Kidney capillary endothelial cell (primary cell): ENCODE data around the gene TUT1.
"Not testable (repeated sequence)": the region's sequence is repeated elsewhere in the genome, so short reads cannot be mapped to it uniquely, and the experiment has no call there.

Source experiments
- DNase-seq: peaks from one replicate; pipeline ENCODE4 v3.0.0-alpha.2; 2018; ENCODE audit warnings: low spot score

Gene TUT1

DNA sequence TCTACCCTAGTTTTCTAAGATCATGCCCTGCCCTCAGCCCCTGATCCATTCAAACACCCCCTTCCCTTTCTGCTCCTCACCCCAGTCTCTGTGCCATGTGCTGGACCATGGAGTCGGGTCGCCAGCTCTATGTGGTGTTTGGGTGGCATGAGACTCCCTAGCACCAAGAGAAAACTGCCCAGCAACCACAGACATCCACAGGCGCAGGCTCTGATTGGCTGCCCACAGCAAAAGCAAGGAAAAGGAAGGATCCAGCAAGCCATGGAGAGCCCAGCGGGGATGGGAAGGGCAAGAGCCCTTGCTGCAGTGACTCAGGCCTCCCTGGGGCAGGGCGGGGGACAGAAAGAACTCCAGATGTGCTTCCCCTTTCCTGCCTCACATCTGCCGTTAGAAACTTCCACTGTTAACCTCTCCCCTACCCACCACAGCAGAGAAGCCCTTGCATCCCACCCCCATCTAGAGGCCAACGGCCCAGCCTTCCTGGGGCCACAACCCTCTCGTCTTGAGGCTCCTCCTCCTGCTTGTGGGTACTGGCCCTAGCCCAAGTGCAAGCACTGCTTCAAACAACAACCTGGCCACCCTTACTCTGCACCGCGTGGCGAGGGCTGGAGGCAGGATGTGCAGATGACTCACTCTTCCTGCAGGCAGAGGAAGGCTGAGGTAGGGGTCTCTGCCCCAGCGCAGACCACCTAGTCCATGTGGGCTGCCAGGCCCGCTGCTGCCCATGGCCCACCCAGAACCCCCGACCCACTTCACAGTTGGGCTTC, 35.0 kb downstream of the TUT1 start:
- peak; percentile 93 for DNase-seq

DNA sequence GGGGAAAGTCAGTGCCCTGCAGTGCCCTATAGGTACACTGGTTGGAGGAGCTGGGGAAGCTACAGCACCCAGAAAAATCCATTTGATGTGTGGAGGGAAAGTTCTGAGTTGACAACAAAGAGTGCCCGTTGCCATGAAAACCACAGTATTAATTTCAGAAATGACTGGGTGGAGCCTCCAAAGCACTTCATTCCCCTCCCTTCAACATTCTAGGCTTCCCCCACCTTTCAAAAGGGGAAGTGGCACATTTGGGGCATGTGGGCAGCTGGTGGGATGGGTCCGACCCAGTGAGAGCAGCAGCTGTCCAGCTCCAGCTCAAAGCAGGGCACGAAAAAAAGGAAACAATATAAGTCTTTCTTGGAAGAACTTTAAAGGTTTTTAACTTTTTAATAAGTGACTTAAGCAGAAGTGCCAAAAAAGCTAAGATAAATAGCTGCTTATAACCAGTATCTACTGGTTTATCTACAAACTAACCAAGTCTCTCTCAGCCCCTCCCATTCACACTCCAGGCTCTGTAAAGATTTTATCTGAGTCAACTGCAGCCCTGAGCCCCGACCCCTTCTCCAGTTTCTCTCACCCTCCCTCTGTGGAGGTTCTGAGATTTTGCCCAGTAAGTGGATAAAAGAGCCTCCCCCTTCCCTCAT, 35.7 kb downstream of the TUT1 start:
- no peak for DNase-seq

DNA sequence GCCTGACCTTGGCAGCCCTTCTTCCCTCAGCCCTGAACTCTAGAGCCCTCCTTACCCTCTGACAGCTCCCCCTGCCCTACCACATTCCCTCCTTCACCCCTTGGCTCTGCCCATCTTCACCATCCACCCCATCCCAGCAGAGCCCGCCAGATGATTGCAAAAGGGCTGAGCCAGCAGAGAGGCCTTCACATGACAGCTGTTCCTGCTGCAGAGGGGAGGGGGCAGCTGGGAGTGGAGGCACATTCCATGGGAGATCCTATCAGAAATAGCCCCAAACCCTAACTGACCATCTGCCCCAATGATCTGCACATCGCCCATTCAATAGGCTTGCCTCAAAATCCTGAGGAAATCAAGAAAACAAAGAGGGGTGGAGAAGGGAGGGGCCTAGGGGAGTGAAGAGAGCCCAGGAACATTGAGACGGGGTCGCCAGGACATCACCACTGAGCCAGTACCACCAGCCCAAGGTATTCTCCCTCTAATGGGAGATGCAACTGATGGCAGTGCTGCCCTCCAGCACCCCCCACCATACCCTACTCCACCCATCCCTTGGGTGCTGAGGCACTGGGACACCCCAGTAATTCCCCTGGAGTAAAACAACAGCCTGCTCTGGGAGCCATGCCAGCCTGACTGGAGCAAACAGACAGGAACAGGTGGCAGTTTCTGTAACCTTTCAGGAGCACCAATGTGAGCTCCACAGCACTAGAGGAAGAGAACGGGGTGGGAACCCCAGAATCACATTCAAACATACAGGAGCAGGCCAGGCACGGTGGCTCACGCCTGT, 36.7 kb downstream of the TUT1 start:
- no peak for DNase-seq

DNA sequence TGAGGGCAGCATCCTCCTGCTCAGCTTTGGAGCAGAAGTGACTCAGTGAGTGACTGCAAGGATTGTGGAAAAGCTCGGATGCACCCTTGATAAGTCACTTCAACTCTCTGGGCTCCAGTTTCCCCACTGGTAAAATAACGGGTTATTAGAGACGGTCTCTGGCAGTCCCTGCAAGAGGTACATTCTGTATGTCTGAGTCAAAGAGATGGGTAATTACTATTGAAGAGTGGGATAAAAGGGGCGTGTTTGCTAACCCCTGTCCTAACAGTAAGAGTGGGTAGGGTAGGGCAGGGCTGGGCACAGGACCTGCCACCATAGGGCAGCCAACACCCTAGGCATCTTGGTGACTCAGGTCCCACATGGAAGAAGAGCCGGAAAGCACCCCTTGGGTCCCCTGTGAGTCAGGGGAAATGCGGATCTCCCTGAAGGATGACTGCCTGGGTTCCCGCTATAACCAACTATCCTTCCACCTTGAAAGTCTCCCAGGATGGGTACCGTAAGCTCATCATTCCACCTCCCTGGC, 37.4 kb downstream of the TUT1 start:
- peak; percentile 85 for DNase-seq

DNA sequence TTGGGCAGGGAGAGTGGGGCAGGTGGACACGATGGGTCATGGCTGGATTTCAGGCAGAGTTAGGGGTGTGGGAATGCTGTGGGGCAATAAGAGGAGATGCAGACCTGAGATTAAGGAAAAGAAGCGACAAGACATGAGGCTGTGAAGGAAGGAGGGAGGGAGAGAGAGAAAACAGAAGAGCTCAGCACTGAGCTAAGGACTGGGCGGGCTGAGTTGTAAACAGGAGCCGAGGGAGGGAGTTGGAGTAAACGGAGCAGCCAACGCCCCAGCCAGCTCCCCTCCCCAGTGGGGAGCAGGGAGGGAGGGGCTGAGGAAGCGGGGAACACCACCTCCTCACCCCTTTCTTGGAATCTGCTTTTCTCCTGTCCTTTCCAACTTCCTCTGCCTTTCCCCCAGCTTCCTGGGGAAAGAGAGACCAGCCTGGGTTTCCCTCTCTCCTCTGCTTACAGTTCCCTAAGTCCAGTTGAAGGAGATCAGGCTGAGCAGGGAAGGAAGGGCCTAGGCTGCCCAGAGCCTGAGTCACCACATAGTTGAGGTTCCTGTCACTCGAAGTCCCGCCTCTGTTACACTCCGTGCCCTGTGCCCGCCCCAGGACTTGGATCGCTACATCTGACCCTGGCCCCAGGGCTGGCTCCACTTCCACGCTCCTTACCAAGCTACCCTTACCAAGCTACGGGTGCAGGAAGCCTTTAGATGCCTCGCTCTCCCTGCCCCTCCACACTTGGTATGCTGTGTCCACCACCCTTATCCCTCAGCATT, 38.1 kb downstream of the TUT1 start:
- peak; percentile 93 for DNase-seq

DNA sequence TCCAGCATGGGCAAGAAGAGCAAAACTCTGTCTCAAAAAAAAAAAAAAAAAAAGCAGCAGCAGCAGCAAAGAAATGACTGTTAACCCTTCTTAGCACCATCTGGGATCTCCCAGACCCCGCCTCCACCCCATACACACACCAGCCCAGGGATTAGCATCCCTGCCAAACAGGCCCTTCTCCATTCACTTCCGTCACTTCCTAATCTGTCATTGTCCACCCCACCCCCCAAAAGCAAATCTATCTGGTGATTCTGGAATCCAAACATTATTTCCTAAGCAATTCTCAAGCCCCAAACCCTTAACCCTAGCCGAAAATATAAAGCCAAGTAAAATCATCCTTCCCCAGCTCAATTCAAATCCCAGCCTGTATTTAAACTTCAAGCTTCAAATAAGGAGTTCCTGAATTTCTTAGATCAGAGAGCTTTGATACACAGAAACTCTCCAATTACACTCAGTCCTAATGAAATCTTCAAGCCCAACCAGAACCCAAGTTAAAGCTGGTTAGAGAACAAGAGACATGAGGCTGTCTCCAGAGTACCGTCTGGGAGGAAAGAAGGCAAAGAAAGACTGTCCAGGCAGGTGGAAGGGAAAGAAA, 38.7 kb downstream of the TUT1 start:
- no peak for DNase-seq

DNA sequence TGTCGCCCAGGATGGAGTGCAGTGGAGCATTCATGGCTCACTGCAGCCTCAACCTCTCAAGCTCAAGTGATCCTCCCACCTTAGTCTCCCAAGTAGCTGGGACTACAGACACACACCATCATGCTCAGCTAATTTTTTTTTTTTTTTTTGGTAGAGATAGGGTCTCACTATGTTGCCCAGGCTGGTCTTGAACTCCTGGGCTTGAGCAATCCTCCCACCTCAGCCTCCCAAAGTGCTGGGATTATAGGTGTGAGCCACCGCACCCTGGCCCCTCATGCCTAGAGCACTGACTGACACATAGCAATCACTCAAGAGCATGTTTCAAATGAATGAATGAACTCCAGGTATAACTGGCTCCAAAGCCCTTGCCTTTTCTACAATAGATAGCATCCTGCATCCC, 40.8 kb downstream of the TUT1 start:
- not testable (repeated sequence) for DNase-seq

DNA sequence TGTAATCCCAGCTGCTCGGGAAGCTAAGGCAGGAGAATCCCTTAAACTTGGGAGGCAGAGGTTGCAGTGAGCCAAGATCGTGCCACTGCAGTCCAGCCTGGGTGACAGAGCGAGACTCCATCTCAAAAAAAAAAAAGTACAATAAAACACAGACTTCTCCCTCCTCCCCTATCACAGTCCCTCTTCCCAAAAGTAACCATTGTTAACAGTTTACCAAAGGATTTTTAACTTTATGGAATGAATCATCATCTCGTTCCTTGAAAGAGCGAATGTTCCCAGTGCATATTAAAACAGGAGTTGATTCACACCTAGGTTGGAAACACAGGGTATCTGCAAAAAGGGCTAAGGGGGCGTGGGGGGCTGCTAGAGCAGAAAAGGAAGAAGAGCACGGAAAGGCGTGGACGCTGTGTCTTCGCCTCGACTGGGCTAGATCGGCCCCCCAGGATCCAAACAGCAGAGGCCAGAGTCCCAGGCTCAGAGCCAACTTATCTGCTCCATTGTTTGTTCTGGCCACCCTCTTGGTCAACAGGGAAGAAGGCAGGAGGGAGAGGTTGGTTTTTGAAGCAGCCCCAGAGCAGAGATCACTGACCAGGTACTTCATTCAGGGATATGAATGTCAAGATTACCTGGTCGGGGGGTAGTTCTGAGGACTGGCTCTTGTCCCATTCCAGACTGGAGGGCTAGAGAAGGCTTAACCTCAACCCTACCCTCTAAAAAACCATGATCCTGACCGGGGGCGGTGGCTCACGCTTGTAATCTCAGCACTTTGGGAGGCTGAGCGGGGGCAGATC, 42.6 kb downstream of the TUT1 start:
- DNase-seq: no peak

DNA sequence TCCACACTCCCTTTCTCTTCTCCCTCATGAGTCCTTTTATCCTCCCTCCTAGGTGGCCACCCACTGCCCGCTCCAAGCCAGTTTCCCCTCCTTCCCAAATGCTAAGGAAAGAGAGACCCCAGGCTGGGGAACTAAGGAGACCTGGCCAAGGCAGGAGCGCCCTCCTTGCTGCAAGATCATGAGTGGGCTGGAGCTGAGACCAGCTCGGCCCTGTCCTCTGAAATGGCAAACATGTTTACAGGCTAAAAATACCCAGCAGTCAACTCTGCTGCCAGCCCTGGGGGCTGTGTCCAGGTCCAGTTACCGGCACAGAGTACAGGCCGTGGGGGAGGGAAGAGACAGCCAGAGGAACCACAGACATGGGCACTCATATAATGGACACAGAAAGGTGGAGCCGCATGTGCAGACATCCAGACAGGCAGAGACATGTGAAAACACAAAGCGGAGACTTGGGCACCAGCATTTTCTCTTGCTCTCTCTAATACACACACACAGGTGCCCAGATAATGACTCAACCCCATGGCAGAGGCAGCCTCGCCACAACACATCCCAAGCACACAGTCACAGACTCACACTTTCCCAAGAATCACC, 43.5 kb downstream of the TUT1 start:
- no peak for DNase-seq

DNA sequence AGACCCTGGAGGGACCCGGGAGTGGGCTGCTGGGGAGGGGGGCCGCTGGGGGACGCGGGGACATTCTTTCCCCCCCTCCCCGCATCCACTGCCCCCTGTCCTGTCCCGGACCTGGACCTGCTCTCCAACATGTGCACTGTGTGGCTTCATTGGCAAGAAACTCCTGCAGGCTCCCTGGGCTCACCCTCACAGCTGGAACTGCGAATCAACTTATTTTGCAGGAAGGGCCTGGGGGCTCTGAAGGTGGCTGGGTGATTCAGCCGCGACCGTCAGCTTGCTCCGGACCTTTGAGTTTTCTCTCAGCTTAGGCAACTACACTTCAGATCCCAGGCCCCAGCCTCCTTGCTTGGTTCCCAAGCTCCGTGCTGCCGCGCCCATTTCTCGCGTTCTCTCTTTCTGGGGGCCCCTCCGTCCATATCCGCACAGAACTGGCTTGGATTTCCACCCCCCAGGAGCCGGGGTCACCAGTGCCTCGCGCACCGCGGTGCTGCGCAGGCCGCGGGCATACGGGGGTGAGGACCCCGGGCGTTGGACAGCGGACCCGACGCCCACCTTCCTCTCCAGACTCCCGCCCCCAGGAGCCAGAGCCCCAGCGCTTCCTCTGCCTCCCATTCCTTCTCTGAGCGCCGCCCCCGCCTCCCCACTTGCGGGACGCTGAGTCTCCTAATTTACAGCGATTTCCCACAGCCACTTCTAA, 44.2 kb downstream of the TUT1 start:
- DNase-seq: peak; percentile 48

DNA sequence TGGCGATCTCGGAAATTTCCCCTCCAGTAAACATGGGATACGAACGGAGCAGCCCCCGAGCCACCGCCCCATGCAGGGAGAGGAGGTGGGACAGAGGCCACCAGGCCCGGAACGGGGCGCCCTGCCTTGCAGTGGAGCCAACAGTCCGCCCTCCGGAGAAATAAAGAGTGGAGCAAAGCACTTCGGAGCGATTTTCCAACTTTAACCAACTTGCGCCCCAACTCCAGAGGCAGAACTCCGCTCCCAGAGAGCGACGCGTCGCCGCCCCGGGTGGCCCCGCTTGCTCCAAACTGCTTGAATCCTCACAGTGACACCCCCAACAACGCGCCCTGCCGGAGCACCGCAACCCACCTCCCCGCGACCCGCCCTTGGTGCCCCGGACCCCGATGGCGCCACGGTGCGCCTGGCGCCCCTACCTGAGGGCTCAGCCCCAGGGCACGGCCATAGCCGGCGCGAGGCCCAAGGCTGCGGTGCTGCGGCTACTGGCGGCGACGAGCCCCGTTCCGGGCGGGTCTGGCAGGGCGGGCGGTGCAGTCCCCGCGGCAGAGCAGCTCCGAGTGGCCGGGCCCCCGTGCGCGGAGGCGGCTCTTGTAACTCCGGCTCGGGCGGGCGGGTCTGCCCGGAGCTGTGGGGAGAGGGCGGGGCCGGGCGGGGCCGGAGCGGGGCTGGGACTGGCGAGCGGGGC, 44.9 kb downstream of the TUT1 start, which contains the start of gene AHNAK:
AHNAK (minus strand) TSS at position 563 of the 685 bp plus-strand sequence. CDS start 10,708 bp downstream, outside the sequence.
- DNase-seq: no peak

DNA sequence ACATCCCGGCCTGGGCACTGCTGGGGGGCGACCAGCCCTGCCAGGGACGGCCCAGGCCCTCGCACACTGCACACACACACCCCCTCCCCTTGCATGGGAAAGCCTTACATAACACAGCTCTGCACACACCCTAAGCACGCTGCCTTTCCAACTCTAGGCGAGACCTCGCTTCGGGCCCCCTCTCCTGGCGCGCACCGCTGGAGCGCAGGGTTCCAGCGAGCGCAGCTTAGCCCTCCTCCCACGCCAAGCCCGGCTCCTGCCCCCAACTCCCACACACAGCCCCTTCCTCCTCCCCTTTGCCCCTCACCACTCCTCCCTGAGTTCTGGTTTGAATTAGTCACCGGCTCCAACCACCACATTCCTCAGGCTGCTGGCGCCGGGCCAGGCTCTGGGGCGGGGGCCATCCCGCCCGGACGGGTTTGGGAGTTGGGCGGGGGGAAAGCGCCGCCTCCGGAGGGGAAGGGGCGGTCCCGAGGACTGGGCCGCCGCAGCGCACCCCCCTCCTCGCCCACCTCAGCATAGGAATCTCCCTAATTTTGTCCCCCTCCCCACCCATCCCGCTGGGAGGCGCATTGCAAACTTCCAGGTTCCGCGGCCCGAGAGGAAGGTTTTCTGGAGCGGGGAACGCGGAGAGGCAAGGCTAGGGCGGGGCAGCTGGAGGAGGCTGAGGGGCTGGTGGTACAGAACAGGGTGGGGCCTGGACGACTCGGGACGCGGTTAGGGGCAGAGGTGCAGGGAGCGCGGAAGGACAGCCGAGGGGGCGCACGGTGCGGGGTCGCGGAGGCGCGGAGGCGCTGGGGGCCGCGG, 45.7 kb downstream of the TUT1 start:
- peak; percentile 92 for DNase-seq

DNA sequence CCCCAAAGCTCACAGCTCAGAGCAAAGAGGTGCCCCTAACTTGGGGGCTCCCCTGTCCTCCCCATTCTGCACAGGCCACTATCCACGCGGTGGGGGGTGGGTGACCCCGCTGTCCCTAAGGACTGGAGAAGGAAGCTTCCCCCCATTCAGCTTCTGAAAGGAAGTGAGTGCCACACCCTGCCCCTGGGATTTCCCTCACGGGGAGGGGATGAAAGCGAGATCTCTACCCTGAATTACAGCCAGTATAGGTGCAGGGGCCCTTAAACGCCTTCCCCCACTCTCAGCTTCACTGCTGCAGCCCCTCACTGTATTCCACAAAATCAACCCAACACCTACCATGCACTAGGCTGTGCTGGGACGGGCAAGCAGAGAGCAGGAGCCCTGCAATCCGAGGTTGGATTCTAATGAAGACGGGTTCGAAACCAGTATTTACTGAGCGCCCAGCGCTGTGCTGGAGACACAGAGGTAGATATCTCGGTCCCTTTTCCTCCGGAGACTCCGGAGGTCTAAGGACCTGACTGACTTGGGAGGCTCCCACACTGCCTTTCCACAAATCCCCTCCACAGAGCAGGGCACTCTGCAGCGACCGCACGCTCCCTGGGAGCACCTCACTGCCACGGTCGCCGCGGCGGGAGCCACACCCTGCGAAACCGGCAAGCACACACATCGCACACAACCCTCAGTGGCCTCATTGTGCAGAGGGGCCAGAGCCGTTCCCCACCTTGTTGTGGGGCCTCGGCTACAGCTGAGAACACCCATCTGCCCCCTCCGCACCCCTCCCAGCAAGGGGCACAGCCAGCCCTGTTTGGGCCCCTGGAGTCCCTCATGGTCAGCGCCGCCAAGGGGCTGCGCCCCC, 46.5 kb downstream of the TUT1 start:
- peak; percentile 46 for DNase-seq

DNA sequence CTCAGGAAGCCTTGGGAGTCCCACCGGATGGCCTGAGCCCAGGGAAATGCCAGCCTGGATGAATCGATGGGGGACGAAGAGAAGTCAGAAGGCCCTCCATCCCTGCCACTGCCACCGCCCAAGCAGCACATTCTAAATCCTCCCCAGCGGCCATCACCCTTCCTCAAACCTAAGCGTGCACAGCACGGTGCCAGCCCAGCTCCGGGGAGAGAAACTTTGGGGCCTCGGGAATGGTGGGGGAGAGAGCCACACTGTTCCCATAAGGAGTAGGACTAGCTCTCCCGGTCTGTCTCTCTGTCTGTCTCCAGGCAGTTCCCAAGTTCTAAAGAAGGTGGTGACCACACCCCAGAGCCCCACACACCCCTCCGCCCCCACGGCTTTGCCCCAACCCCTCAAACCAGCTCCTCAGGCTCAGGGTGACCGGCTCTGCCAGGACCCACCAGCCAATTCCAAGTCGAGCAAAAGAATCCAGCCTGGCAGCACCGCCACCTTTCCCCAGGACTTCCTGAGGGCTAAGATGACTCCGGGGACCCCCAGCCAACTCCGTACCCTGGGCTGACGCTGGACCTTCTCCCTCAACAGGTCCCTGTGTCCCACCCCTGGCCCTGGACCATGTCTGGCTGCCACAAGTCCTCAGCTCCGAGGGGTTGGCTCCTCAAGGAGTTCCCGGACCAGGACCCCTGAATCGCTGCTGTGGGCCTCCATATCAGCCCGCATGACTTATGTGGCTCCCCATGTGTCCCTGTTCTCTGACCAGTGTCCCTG, 47.5 kb downstream of the TUT1 start:
- no peak for DNase-seq

DNA sequence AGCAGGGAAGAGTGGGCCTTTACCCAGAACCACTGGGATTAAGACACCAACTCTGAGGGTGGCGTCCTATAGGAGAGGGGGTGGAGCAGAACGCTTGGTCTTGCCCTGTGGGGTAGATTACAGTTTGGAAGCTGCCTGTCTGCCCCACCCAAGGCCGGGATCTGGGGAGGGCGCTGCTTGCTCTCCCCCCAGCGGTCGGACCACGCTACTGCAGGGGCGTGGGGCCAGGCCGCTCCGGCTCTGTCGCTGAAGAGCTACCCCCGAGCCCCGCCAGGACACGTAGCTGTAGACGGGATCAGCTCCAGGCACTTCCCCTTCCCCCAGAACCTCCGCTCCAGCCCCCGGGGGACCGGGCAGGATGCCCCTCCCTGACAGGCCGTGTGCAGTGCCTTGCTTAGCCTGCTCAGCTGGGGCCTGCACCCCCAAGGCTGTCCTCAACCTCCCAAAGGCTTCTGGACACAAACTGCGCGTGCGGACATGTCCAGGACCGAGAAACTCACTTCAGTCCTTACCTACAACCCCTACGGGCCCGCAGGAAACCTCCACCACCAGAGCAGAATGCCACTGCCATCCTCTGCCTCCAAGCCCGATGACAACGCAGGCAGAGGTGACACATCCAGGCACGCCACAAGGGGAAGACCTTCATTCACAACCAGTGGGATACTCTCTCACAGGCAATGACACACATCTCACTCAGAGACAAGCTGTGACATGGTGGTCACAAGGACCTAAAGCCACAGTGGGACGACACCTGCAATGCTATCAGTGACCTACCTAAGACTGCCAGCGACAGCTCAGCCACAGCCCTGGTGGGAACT, 48.4 kb downstream of the TUT1 start:
- DNase-seq: peak; percentile 83
